ENCODE data around the gene ZGLP1. TPM values are rescaled to one million over a fixed set of nuclear protein-coding genes. Genes with fewer than 3 reads are reported as not detected.

The ZGLP1 gene
- total RNA-seq, 2 experiments from 2014 or later = 5.7 to 8.8 TPM

DNA sequence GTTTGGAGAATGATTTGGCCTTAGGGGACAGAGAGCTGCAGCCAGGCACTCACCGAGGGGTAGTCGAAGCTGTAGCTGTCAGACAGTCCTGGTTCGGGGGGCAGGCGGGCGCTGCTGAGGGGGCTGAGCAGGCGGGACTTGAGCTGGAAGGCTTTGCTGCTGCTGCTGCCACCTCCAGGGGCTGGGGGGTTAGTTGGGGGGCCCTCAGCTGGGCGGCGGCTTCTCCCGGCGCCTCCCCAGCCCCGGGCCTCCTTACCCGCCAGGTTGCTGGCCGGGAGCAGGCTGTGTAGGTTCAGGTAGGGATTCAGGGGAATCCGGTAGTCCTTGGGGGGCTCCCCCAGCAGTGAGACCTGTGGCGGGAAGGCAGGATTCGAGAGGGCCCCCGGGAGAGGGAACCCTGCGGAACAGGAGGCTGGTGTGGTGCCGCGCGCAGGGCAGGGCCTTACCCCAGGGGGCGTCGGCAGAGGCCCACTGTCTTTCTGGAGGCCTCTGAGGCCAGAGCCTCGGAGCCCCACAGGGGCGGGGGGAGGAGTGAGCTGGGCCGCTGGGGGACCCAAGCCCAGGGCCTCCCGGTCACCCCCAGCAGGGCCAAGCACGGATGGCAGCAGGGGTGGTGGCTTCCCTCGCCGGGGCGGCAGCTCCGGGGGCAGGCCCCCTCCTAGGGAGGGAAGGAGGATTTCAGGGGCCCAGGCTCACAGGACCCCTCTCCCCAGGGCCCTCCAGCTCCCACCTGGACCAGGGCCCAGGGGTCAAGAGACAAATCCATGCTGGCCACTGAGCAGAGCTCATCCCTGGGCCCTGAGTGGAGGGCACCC lies 11.2 kb upstream of the ZGLP1 start:
- no peaks in the 10 kb centered on the region for H4K20me1 ChIP-seq (ENCODE audit: insufficient read depth, low read length)
- intact Hi-C loops (cut with micrococcal nuclease; ENCODE audit: unreplicated experiment) = no loop called here
- no peaks in the 10 kb centered on the region for H3K79me2 ChIP-seq (ENCODE audit: insufficient read depth, low read depth, low read length)
- TF ChIP-seq EZH2phosphoT487 (IDR thresholded peaks at IDR 0.05; ENCODE audit: borderline replicate concordance, low read depth, low read length) (no peak), CTCF (conservative IDR thresholded peaks at IDR 0.05; ENCODE audit: low read length) (no peak)
- H3K9me2 ChIP-seq (ENCODE audit: insufficient read depth, low read length) = no peaks in the 10 kb centered on the region
- no peak overlapping the region for H3K27ac ChIP-seq (ENCODE audit: low read depth, low read length, poor library complexity, severe bottlenecking)
- H2AFZ ChIP-seq (ENCODE audit: low read length) = no peak overlapping the region
- POLR2A ChIA-PET = interaction anchor here (0.6 kb wide), 1 partner anchor 77 kb away, joined by 3 read pairs; no protein-coding TSS in a partner anchor
- no peak overlapping the region for H3K4me3 ChIP-seq (ENCODE audit: low read depth, low read length, poor library complexity, severe bottlenecking)
- peaks cover 96% of the 10 kb centered on the region for H3K36me3 ChIP-seq (ENCODE audit: insufficient read depth, low read length)
- no peaks in the 10 kb centered on the region for H3K9me3 ChIP-seq (ENCODE audit: low read length)
- BruUV-seq (replicated peaks) = no TSS peak
- CTCF ChIA-PET (ENCODE audit: unreplicated experiment) = no interaction called here
- no peak for DNase-seq (ENCODE audit: low spot score)
- no peak overlapping the region for H3K4me2 ChIP-seq (ENCODE audit: low read length)
- H3K4me1 ChIP-seq (ENCODE audit: insufficient read depth, low read length, poor library complexity, severe bottlenecking) = peaks cover 6% of the 10 kb centered on the region

DNA sequence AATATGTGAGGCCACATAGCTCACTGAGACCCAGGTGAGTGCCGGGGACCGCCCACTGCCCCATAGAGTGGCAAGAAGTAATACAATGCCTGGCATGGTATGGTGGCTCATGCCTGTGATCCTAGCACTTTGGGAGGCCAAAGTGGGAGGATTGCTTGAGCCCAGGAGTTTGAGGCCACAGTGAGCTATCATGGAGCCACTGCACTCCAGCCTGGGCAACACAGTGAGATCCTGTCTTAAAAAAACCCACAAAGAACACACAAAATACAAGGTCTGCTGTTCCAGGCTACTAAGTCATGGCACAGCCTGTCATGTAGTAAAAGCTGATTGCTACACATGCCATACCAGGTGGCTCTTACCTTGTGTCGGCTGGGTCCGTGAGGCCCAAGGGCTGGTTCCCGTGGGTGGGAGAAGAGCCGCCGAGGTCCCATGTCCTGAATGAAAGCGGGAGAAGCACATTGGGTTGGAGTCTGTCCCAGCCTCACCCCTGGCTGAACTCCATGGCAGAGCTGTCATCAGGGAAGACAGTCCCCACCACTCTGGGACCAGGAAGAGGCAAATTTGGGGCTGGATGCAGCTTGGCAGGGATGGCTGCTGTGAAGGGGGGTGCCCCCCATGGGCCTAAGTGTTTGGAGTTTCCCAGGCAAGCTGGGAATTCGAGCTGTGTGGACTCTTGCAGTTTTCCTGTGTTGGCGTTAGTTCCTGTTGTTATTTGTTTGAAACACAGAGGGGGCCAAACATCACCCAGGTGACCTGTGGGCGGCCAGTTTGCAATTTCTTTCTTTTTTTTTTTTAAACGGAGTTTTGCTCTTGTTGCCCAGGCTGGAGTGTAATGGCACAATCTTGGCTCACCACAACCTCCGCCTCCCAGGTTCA lies 9.4 kb upstream of the ZGLP1 start:
- BruUV-seq (replicated peaks) = no TSS peak
- H2AFZ ChIP-seq (ENCODE audit: low read length) = no peak overlapping the region
- H3K4me3 ChIP-seq (ENCODE audit: low read depth, low read length, poor library complexity, severe bottlenecking) = no peak overlapping the region
- TF ChIP-seq EZH2phosphoT487 (IDR thresholded peaks at IDR 0.05; ENCODE audit: borderline replicate concordance, low read depth, low read length) (no peak), CTCF (conservative IDR thresholded peaks at IDR 0.05; ENCODE audit: low read length) (no peak)
- ChIA-PET POLR2A (no interaction called here), CTCF (ENCODE audit: unreplicated experiment) (interaction anchor here (0.6 kb wide), 1 partner anchor 15 kb away, joined by 7 read pairs; no protein-coding TSS in a partner anchor)
- H4K20me1 ChIP-seq (ENCODE audit: insufficient read depth, low read length) = no peaks in the 10 kb centered on the region
- no peak for DNase-seq (ENCODE audit: low spot score)
- H3K4me2 ChIP-seq (ENCODE audit: low read length) = no peak overlapping the region
- peaks cover 81% of the 10 kb centered on the region for H3K36me3 ChIP-seq (ENCODE audit: insufficient read depth, low read length)
- H3K9me2 ChIP-seq (ENCODE audit: insufficient read depth, low read length) = no peaks in the 10 kb centered on the region
- intact Hi-C loops (cut with micrococcal nuclease; ENCODE audit: unreplicated experiment) = loop anchor here (2.0 kb wide), 1 partner anchor 34 kb away; no protein-coding TSS in a partner anchor
- H3K79me2 ChIP-seq (ENCODE audit: insufficient read depth, low read depth, low read length) = no peaks in the 10 kb centered on the region
- no peak overlapping the region for H3K27ac ChIP-seq (ENCODE audit: low read depth, low read length, poor library complexity, severe bottlenecking)
- peaks cover 13% of the 10 kb centered on the region for H3K4me1 ChIP-seq (ENCODE audit: insufficient read depth, low read length, poor library complexity, severe bottlenecking)
- H3K9me3 ChIP-seq (ENCODE audit: low read length) = no peaks in the 10 kb centered on the region

All from OCI-LY7 (cell line).